Smooth muscle cell (in vitro differentiated cells): ENCODE results near the gene ZFP14. TPM values are rescaled to one million over a fixed set of nuclear protein-coding genes. Genes with fewer than 3 reads are reported as not detected.
A peak's percentile ranks its signal among the peaks of the same experiment; 100 is the strongest.

ENCODE experiments used
- DNase-seq: peaks from one replicate; lab custom pipeline; 2025; ENCODE audit not compliant: unreplicated experiment; lab: John Stamatoyannopoulos, UW
- H2AFZ ChIP-seq: fragments of 200-600 bp; sonication (generic); 2 replicates; pipeline ENCODE4 v1.6.0; 2016; ENCODE audit warnings: antibody characterized with exemption, low read depth, mild to moderate bottlenecking
- H3F3A ChIP-seq: fragments of 200-600 bp; sonication (generic); 2 replicates; pipeline ENCODE4 v1.6.0; 2017; ENCODE audit warnings: antibody characterized with exemption, low read depth
- H3K27ac ChIP-seq: fragments of 200-600 bp; sonication (generic); 2 replicates; pipeline ENCODE4 v1.5.1; 2016; ENCODE audit warnings: low read depth, mild to moderate bottlenecking
- H3K27me3 ChIP-seq: fragments of 200-600 bp; sonication (generic); 2 replicates; pipeline ENCODE4 v1.6.1; 2016; ENCODE audit warnings: low read depth, mild to moderate bottlenecking
- H3K36me3 ChIP-seq: fragments of 200-600 bp; sonication (generic); 2 replicates; pipeline ENCODE4 v1.5.1; 2016; ENCODE audit warnings: low read depth
- H3K4me1 ChIP-seq: fragments of 200-600 bp; sonication (generic); 2 replicates; pipeline ENCODE4 v1.5.1; 2016; ENCODE audit warnings: low read depth
- H3K4me2 ChIP-seq: fragments of 200-600 bp; sonication (generic); 2 replicates; pipeline ENCODE4 v1.6.0; 2016; ENCODE audit warnings: mild to moderate bottlenecking
- H3K4me3 ChIP-seq: fragments of 200-600 bp; sonication (generic); 2 replicates; pipeline ENCODE4 v1.5.1; 2016; ENCODE audit warnings: mild to moderate bottlenecking
- H3K79me2 ChIP-seq: fragments of 200-600 bp; sonication (generic); 2 replicates; pipeline ENCODE4 v1.6.0; 2016; ENCODE audit warnings: low read depth, mild to moderate bottlenecking
- H3K9ac ChIP-seq: fragments of 200-600 bp; sonication (generic); 2 replicates; pipeline ENCODE4 v1.6.0; 2016; ENCODE audit warnings: low read depth
- H3K9me3 ChIP-seq: fragments of 200-600 bp; sonication (generic); replicated peaks from 2 replicates; pipeline ENCODE4 v1.5.1; 2016; ENCODE audit warnings: low read depth
- H4K20me1 ChIP-seq: fragments of 200-600 bp; sonication (generic); 2 replicates; pipeline ENCODE4 v1.6.0; 2016; ENCODE audit warnings: low read depth
- CTCF ChIP-seq: fragments of 200-600 bp; sonication (generic); IDR thresholded peaks from 2 replicates; pipeline ENCODE4 v1.5.1; 2017; ENCODE audit warnings: borderline replicate concordance, mild to moderate bottlenecking, antibody characterized with exemption; ENCODE audit not compliant: insufficient read depth, poor library complexity, severe bottlenecking
- WGBS: methylation state at CpG from one replicate; pipeline ENCODE4 v1.1.7; 2016; ENCODE audit warnings: low lambda C conversion rate; 5-methylcytosine and 5-hydroxymethylcytosine counted together
- polyA plus RNA-seq: library from polyadenylated mRNA; unstranded; fragments of >200 nt; fragmentation: Nextera tagmentation; extraction: Ambion mirVana; gene quantifications from 2 replicates; pipeline ENCODE4 v1.2.1, GENCODE V29; 2016
- total RNA-seq: library from RNA; depleted of rRNA; stranded (reverse); fragments of >200 nt; gene quantifications from 2 replicates; pipeline ENCODE4 v1.2.3, GENCODE V29; 2014

Gene ZFP14
- total and polyA plus RNA-seq, 2 experiments from 2014 or later, result 1.3 to 2.0 TPM

GRCh38 chr19:36377541-36378178 lies 1.3 kb downstream of the ZFP14 start:
- no peak for TF ChIP-seq CTCF
- H2AFZ ChIP-seq, result peak overlapping the region; percentile 92
- 79% methylated on average over 10 of the region's 10 CpGs for WGBS
- no peak overlapping the region for H3K27ac ChIP-seq
- peaks cover 23% of the 10 kb centered on the region for H3K79me2 ChIP-seq
- H3K9me3 ChIP-seq, result no peaks in the 10 kb centered on the region
- no peaks in the 10 kb centered on the region for H4K20me1 ChIP-seq
- no peaks in the 10 kb centered on the region for H3K36me3 ChIP-seq
- no peaks in the 10 kb centered on the region for H3K27me3 ChIP-seq
- peaks cover 3% of the 10 kb centered on the region for H3F3A ChIP-seq
- H3K4me2 ChIP-seq, result peak overlapping the region; percentile 87
- H3K4me3 ChIP-seq, result peak overlapping the region; percentile 78
- no peak for DNase-seq
- H3K9ac ChIP-seq, result no peak overlapping the region
- H3K4me1 ChIP-seq, result peaks cover 7% of the 10 kb centered on the region

DNA sequence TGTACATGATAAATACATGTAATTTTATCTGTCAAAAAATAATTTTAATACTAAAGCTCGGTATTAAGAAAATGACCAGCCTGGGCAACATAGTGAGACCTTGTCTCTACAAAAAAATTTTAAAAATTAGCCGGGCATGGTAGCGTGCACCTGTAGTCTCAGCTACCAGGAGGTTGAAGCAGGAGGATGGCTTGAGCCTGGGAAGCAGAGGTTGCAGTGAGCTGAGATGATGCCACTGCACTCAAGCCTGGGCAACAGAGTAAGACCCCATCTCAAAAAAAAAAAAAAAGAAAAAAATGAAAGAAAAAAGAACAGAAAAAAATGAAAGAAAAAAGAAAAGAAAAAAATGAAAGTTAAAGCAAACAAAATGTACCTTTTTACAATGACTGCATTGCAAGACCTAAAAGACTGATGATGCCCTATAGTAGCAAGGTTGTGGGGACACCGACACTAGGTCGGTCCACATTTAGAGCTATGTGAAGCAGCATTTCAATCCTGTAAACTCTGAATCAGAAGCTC lies 5.3 kb downstream of the ZFP14 start:
- 96% methylated on average over 5 of the region's 5 CpGs for WGBS
- no peak overlapping the region for H3K4me3 ChIP-seq
- no peak overlapping the region for H3K4me2 ChIP-seq
- no peaks in the 10 kb centered on the region for H3K27me3 ChIP-seq
- H3K79me2 ChIP-seq, result peaks cover 29% of the 10 kb centered on the region
- H4K20me1 ChIP-seq, result no peaks in the 10 kb centered on the region
- H3K27ac ChIP-seq, result no peak overlapping the region
- no peak for TF ChIP-seq CTCF
- H3K9me3 ChIP-seq, result no peaks in the 10 kb centered on the region
- peaks cover 3% of the 10 kb centered on the region for H3F3A ChIP-seq
- no peaks in the 10 kb centered on the region for H3K36me3 ChIP-seq
- H3K4me1 ChIP-seq, result peaks cover 7% of the 10 kb centered on the region
- H2AFZ ChIP-seq, result no peak overlapping the region
- no peak for DNase-seq
- no peak overlapping the region for H3K9ac ChIP-seq

DNA sequence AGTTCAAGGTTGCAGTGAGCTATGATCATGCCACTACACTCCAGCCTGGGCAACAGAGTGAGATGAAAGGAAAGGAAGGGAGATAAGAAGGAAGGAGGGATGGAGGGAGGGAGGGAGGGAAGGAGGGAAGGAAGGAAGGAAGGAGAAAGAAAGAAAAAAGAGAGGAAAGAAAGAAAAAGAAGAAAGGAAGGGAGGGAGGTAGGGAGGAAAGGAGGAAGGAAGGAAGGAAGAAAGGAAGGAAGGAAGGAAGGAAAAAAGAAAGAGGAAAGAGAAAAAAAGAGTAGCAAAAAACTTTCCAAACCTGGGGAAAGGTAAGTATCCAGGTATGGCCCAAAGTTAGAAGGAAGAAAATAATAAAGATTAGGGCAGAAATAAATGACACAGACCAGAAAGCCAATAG lies 7.1 kb downstream of the ZFP14 start:
- Histone ChIP-seq H3K4me3 (no peak overlapping the region), H3K4me1 (no peaks in the 10 kb centered on the region), H3K27me3 (no peaks in the 10 kb centered on the region), H3K9ac (no peak overlapping the region), H3K36me3 (no peaks in the 10 kb centered on the region), H3K9me3 (no peaks in the 10 kb centered on the region), H3K27ac (no peak overlapping the region), H4K20me1 (no peaks in the 10 kb centered on the region), H3F3A (no peaks in the 10 kb centered on the region), H2AFZ (no peak overlapping the region), H3K4me2 (no peak overlapping the region), H3K79me2 (peaks cover 18% of the 10 kb centered on the region)
- DNase-seq, result no peak
- no peak for TF ChIP-seq CTCF

GRCh38 chr19:36363845-36364244 lies 15.2 kb downstream of the ZFP14 start:
- no peak for DNase-seq
- Histone ChIP-seq H3F3A (no peaks in the 10 kb centered on the region), H3K9me3 (no peaks in the 10 kb centered on the region), H3K4me3 (no peak overlapping the region), H2AFZ (no peak overlapping the region), H3K36me3 (peaks cover 18% of the 10 kb centered on the region), H3K79me2 (no peaks in the 10 kb centered on the region), H3K4me1 (no peaks in the 10 kb centered on the region), H3K9ac (no peak overlapping the region), H4K20me1 (no peaks in the 10 kb centered on the region), H3K4me2 (no peak overlapping the region), H3K27me3 (no peaks in the 10 kb centered on the region), H3K27ac (no peak overlapping the region)
- WGBS, result 88% methylated on average over 6 of the region's 6 CpGs
- TF ChIP-seq CTCF, result no peak
